Measurements from ENCODE around the gene GATAD2A.
A peak's percentile ranks its signal among the peaks of the same experiment; 100 is the strongest.

The GATAD2A gene

GRCh38 chr19:19543640-19544039 is 138.2 kb downstream of the GATAD2A start:
- DNase-seq (ENCODE audit: low read depth in 2 of 2) = no peak

GRCh38 chr19:19544257-19544953 is 138.9 kb downstream of the GATAD2A start:
- no peak for DNase-seq (ENCODE audit: low read depth in 2 of 2)

DNA sequence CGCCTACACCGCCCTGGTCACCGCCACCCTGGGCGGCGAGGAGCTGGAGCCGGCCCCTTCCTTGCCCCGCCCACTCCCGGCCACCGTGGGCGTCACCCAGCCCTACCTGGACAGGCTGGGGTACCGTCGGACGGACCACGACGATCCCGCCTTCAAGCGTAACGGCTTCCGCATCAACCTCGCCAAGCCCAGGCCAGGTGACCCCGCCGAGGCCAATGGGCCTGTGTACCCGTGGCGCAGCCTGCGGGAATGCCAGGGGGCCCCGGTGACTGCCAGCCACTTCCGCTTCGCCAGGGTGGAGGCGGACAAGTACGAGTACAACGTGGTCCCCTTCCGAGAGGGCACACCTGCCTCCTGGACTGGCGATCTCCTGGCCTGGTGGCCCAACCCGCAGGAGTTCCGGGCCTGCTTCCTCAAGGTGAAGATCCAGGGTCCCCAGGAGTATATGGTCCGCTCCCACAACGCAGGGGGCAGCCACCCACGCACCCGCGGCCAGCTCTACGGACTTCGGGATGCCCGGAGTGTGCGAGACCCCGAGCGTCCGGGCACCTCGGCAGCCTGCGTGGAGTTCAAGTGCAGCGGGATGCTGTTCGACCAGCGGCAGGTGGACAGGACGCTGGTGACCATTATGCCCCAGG is 139.6 kb downstream of the GATAD2A start:
- DNase-seq (ENCODE audit: low read depth in 2 of 2) = no peak

DNA sequence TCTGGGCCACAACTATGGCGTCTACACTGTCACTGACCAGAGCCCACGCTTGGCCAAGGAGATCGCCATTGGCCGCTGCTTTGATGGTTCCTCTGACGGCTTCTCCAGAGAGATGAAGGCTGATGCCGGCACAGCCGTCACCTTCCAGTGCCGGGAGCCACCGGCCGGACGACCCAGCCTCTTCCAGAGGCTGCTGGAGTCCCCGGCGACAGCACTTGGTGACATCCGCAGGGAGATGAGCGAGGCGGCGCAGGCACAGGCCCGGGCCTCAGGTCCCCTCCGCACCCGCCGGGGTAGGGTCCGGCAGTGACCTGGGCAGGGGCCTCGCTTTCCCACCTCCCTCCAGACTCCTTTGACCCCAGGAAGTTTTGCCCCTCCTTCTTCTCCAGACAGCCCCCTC is 140.2 kb downstream of the GATAD2A start:
- DNase-seq (ENCODE audit: low read depth in 2 of 2) = no peak

DNA sequence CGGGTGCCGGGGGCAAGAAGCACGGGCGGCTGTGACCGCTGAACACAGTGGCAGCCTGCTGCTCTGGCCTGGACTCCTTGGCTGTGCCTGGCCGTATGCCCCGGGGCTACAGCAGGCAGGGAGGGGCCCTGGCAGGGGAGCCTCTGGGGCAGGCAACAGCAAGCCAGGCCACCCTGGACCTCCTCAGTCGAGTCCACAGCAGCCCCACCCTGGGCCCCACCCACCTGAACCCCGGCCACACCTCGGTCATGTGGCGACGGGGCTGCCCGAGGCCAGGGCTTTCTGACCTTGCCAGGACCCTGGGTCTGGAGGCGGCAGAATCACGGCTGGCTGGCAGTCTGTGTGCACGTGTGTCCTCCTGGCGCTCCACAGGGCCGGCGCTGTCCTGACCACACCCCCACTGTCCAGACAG is 141.3 kb downstream of the GATAD2A start:
- no peak for DNase-seq (ENCODE audit: low read depth in 2 of 2)

DNA sequence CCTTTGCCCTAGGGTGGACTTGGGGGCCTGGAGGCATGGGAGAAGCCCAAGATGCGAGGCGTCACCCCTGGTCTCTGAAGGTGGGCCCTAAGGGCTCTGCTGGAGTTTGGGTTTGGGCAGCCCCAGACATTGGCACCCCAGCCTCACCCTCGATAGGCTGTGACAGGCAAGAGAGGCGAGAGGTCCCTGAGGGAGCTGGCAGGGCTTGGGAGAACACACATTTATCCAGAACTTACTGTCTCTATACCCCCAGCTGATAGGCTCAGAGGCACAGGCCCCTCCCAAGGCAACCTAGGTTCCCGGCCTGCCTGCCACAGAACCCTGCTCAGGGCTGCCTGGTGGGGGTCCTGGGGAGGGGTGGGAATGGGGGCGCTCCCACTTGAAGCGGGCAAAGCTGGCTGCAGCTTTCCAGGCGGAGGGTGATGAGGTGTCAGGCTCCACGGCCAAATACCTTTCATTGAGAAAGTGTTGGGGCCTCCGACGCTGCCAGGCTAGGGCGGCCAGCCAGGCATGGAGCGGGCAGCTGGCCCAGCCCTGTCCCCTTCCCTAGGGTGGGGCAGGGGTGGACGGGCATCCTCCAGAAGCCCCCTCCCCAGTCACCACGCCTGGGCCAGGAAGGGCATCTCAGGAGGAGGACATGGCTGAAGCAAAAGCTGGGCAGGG is 142.3 kb downstream of the GATAD2A start:
- DNase-seq (ENCODE audit: low read depth in 2 of 2) = no peak

- DNase-seq (ENCODE audit: low read depth in 2 of 2) = no peak
Observed at GRCh38 chr19:19548915-19549759, 143.7 kb downstream of the GATAD2A start.

GRCh38 chr19:19549804-19550464 is 144.5 kb downstream of the GATAD2A start:
- DNase-seq (ENCODE audit: low read depth in 2 of 2) = no peak

- no peak for DNase-seq (ENCODE audit: low read depth in 2 of 2)
Observed at GRCh38 chr19:19550485-19550929, 145.0 kb downstream of the GATAD2A start.

- DNase-seq (ENCODE audit: low read depth in 2 of 2) = no peak
Observed at GRCh38 chr19:19550972-19551852, 145.7 kb downstream of the GATAD2A start.

- no peak for DNase-seq (ENCODE audit: low read depth in 2 of 2)
Observed at GRCh38 chr19:19551853-19552192, 146.3 kb downstream of the GATAD2A start.

DNA sequence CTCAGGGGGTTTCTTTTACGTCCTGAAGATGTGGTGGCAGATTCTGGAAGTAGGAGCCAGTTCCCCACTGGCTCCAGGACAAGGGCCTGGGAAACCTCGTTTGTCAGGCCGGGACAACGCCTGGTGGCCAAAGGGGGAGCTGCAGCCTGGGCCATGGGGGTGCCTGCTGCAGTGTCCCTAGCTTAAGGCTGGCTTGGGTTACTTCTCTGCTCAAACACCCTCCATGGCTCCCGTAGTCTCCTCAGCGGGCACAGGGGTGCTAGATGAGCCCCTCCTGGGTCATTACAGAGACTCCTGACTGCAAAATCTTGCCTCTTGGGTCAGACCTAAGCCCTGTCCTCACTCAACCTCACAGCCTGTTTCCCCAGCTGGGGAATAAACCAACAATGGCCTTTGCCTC is 147.3 kb downstream of the GATAD2A start:
- DNase-seq (ENCODE audit: low read depth in 2 of 2) = no peak

- no peak for DNase-seq (ENCODE audit: low read depth in 2 of 2)
Observed at GRCh38 chr19:19553670-19554069, 148.2 kb downstream of the GATAD2A start.

- peak; percentile 46 to 55 for DNase-seq (ENCODE audit: low read depth in 2 of 2)
Observed at GRCh38 chr19:19554074-19555023, 148.9 kb downstream of the GATAD2A start.

GRCh38 chr19:19558055-19558454 is 152.6 kb downstream of the GATAD2A start:
- DNase-seq (ENCODE audit: low read depth in 2 of 2) = no peak

Data from stimulated activated CD4-positive, alpha-beta T cell treated with anti-CD3 and anti-CD28 coated beads, Interleukin-15, amount 100 ng/mL, for 48 hours (primary cell).